H1 (cell line): ENCODE measurements around the gene NPBWR2. TPM values are rescaled to one million over a fixed set of nuclear protein-coding genes. Genes with fewer than 3 reads are reported as not detected.

Experiments
- CTCF ChIA-PET: fragments of 300-600 bp; sonication (Branson Sonifier 250); formaldehyde crosslinking; loops from one replicate; lab custom pipeline; 2021; ENCODE audit not compliant: partially characterized antibody; lab: Charles Lee
- POLR2A ChIA-PET: fragments of 300-600 bp; sonication (Branson Sonifier 250); formaldehyde crosslinking; loops from one replicate; lab custom pipeline; 2021; ENCODE audit warnings: inconsistent platforms; ENCODE audit not compliant: partially characterized antibody; lab: Charles Lee
- DNase-seq, 2 experiments: peaks; one replicate each; pipeline versions ENCODE4 v3.0.0 to v3.0.0-alpha.2; 2010 to 2022; ENCODE audit warnings: low spot score in 2 of 2, low read depth in 1 of 2, mixed read lengths in 1 of 2
- FAIRE-seq: peaks from 2 replicates; lab custom pipeline; 2011; peaks lifted over from hg19 to GRCh38; lab: Jason Lieb, UNC
- H2AFZ ChIP-seq: 2 replicates; pipeline ENCODE4 v1.8.1; 2012; ENCODE audit warnings: low read length, inconsistent platforms
- H2AK5ac ChIP-seq: 2 replicates; pipeline ENCODE4 v1.6.1; 2013; ENCODE audit warnings: low read depth, low read length
- H2BK120ac ChIP-seq: replicated peaks from 2 replicates; pipeline ENCODE3; 2013; ENCODE audit warnings: low read depth, low read length, inconsistent platforms
- H2BK12ac ChIP-seq: 2 replicates; pipeline ENCODE4 v1.6.1; 2013; ENCODE audit warnings: low read depth, low read length
- H2BK15ac ChIP-seq: 2 replicates; pipeline ENCODE4 v1.6.1; 2013; ENCODE audit warnings: low read length
- H2BK20ac ChIP-seq: 2 replicates; pipeline ENCODE4 v1.6.1; 2013; ENCODE audit warnings: low read length
- H2BK5ac ChIP-seq: 2 replicates; pipeline ENCODE4 v1.6.1; 2013; ENCODE audit warnings: low read depth, low read length
- H3K14ac ChIP-seq: 2 replicates; pipeline ENCODE4 v1.6.1; 2013; ENCODE audit warnings: inconsistent platforms; ENCODE audit not compliant: insufficient read length
- H3K18ac ChIP-seq: 2 replicates; pipeline ENCODE4 v1.6.1; 2013; ENCODE audit warnings: low read length; ENCODE audit errors: extremely low read depth
- H3K23ac ChIP-seq: 2 replicates; pipeline ENCODE4 v1.6.1; 2013; ENCODE audit warnings: inconsistent platforms; ENCODE audit not compliant: insufficient read length
- H3K23me2 ChIP-seq: 2 replicates; pipeline ENCODE4 v1.6.1; 2013; ENCODE audit warnings: low read depth, low read length
- H3K27ac ChIP-seq: 2 replicates; pipeline ENCODE4 v1.6.1; 2011; ENCODE audit warnings: low read depth, low read length, inconsistent platforms
- H3K27me3 ChIP-seq, 4 experiments: replicated peaks in 1 of 4; 1 replicate in 1 of 4; 2 replicates in 3 of 4; pipeline versions ENCODE4 v1.6.1 to v1.8.1; 2011 to 2013; ENCODE audit warnings: low read length in 3 of 4, mild to moderate bottlenecking in 3 of 4, inconsistent platforms in 2 of 4, mixed read lengths in 2 of 4, moderate library complexity in 1 of 4; ENCODE audit not compliant: control insufficient read depth in 3 of 4, insufficient read depth in 3 of 4; ENCODE audit errors: extremely low read depth in 1 of 4
- H3K36me3 ChIP-seq, 4 experiments: 2 replicates each; pipeline versions ENCODE4 v1.6.1 to v1.8.1; 2011 to 2013; ENCODE audit warnings: mild to moderate bottlenecking in 4 of 4, low read length in 3 of 4, moderate library complexity in 2 of 4, control low read depth in 1 of 4, inconsistent platforms in 1 of 4; ENCODE audit not compliant: insufficient read depth in 4 of 4, control insufficient read depth in 2 of 4
- H3K4ac ChIP-seq: replicated peaks from 2 replicates; pipeline ENCODE3; 2013; ENCODE audit warnings: low read length, low read depth, mixed read lengths, inconsistent platforms; ENCODE audit not compliant: insufficient read length
- H3K4me1 ChIP-seq, 4 experiments: replicated peaks in 1 of 4; 1 replicate in 1 of 4; 2 replicates in 3 of 4; pipeline versions ENCODE4 v1.6.1 to v1.8.1; 2011 to 2013; ENCODE audit warnings: low read length in 3 of 4, inconsistent platforms in 2 of 4, mixed read lengths in 1 of 4; ENCODE audit not compliant: insufficient read depth in 4 of 4, control insufficient read depth in 3 of 4
- H3K4me2 ChIP-seq, 2 experiments: 2 replicates each; pipeline versions ENCODE4 v1.6.1 to v1.8.1; 2011 to 2013; ENCODE audit warnings: low read depth in 2 of 2, low read length in 2 of 2, control low read depth in 1 of 2, inconsistent platforms in 1 of 2, mild to moderate bottlenecking in 1 of 2; ENCODE audit not compliant: insufficient read depth in 1 of 2
- H3K4me3 ChIP-seq, 4 experiments: fragments of 200-600, 300-600 bp in 1 of 4; sonication (generic), shearing (Covaris generic), sonication (Bioruptor Twin) in 1 of 4; 2 replicates each; pipeline versions ENCODE4 v1.5.1 to v1.8.1; 2011 to 2016; ENCODE audit warnings: low read length in 4 of 4, low read depth in 3 of 4, control low read depth in 2 of 4, inconsistent platforms in 2 of 4, mild to moderate bottlenecking in 2 of 4, mixed read lengths in 1 of 4, moderate library complexity in 1 of 4; ENCODE audit not compliant: insufficient read depth in 2 of 4; ENCODE audit errors: extremely low read depth in 1 of 4
- H3K56ac ChIP-seq: replicated peaks from 2 replicates; pipeline ENCODE3; 2013; ENCODE audit warnings: low read depth, mild to moderate bottlenecking, mixed read lengths, low read length, inconsistent platforms; ENCODE audit not compliant: insufficient read length
- H3K79me1 ChIP-seq: 2 replicates; pipeline ENCODE4 v1.6.1; 2013; ENCODE audit warnings: low read depth, low read length, control low read depth
- H3K79me2 ChIP-seq, 2 experiments: 2 replicates each; pipeline versions ENCODE4 v1.6.1 to v1.8.1; 2012 to 2013; ENCODE audit warnings: low read length in 2 of 2, mild to moderate bottlenecking in 2 of 2, inconsistent platforms in 1 of 2; ENCODE audit not compliant: insufficient read depth in 2 of 2, control insufficient read depth in 1 of 2
- H3K9ac ChIP-seq, 4 experiments: replicated peaks in 1 of 4; 1 replicate in 1 of 4; 2 replicates in 3 of 4; pipeline versions ENCODE4 v1.6.1 to v1.8.1; 2011 to 2013; ENCODE audit warnings: low read depth in 3 of 4, low read length in 3 of 4, control low read depth in 2 of 4, mild to moderate bottlenecking in 2 of 4, moderate library complexity in 2 of 4, inconsistent platforms in 1 of 4; ENCODE audit errors: extremely low read depth in 1 of 4
- H3K9me3 ChIP-seq, 2 experiments: 2 replicates each; pipeline versions ENCODE4 v1.6.1 to v1.8.1; 2012 to 2013; ENCODE audit warnings: mild to moderate bottlenecking in 2 of 2, moderate library complexity in 2 of 2, control low read depth in 1 of 2, inconsistent platforms in 1 of 2, low read depth in 1 of 2, low read length in 1 of 2, mixed read lengths in 1 of 2; ENCODE audit not compliant: insufficient read depth in 2 of 2
- H4K20me1 ChIP-seq, 2 experiments: replicated peaks in 1 of 2; 2 replicates each; pipeline versions ENCODE3 to v1.8.1; 2011 to 2013; ENCODE audit warnings: inconsistent platforms in 2 of 2, low read length in 2 of 2, mild to moderate bottlenecking in 1 of 2; ENCODE audit not compliant: insufficient read depth in 2 of 2, control insufficient read depth in 1 of 2
- H4K5ac ChIP-seq: 2 replicates; pipeline ENCODE4 v1.6.1; 2013; ENCODE audit warnings: low read length, low read depth, mixed read lengths, inconsistent platforms; ENCODE audit not compliant: insufficient read length
- H4K8ac ChIP-seq: 2 replicates; pipeline ENCODE4 v1.8.0; 2013; ENCODE audit warnings: mild to moderate bottlenecking, moderate library complexity, low read length, inconsistent platforms; ENCODE audit not compliant: insufficient read depth; ENCODE audit errors: extremely low read depth
- H4K91ac ChIP-seq: replicated peaks from 2 replicates; pipeline ENCODE3; 2013; ENCODE audit warnings: low read length, mixed read lengths, inconsistent platforms; ENCODE audit not compliant: insufficient read length
- ATF2 ChIP-seq: IDR thresholded peaks from 2 replicates; pipeline ENCODE4 v1.6.1; 2012; ENCODE audit warnings: low read length, inconsistent platforms
- POU5F1 ChIP-seq: IDR thresholded peaks from 2 replicates; pipeline ENCODE4 v1.6.1; 2011; ENCODE audit warnings: low read depth, mild to moderate bottlenecking, low read length, moderate library complexity
- RXRA ChIP-seq: IDR thresholded peaks from 2 replicates; pipeline ENCODE4 v1.6.1; 2011; ENCODE audit warnings: low read depth, mild to moderate bottlenecking, low read length, moderate library complexity; ENCODE audit not compliant: insufficient read depth
- SIN3A ChIP-seq, 2 experiments: IDR thresholded peaks in 1 of 2; conservative IDR thresholded peaks in 1 of 2; 2 replicates each; pipeline ENCODE4 v1.6.1; 2011 to 2012; ENCODE audit warnings: low read length in 2 of 2, improper control_type of control experiment in 1 of 2, low read depth in 1 of 2, mild to moderate bottlenecking in 1 of 2
- SIX5 ChIP-seq: IDR thresholded peaks from 2 replicates; pipeline ENCODE4 v1.6.1; 2011; ENCODE audit warnings: mild to moderate bottlenecking, low read depth, low read length
- SP2 ChIP-seq: IDR thresholded peaks from 2 replicates; pipeline ENCODE4 v1.6.1; 2012; ENCODE audit warnings: mild to moderate bottlenecking, low read length, inconsistent platforms
- SUZ12 ChIP-seq: fragments of 200-600 bp; sonication (generic); IDR thresholded peaks from 2 replicates; pipeline ENCODE4 v1.6.1; 2012; ENCODE audit warnings: mild to moderate bottlenecking, inconsistent platforms, low read length, moderate library complexity, mixed read lengths
- ZNF274 ChIP-seq: IDR thresholded peaks from 2 replicates; pipeline ENCODE4 v1.7.0; 2012; ENCODE audit warnings: low read length, borderline replicate concordance; ENCODE audit errors: extremely low read depth
- WGBS, 2 experiments: shearing (Covaris generic) in 1 of 2; methylation state at CpG; one replicate each; pipeline versions ENCODE4 v1.1.6 to v1.1.7; 2013 to 2015; ENCODE audit warnings: low lambda C conversion rate in 2 of 2, mixed read lengths in 2 of 2, inconsistent platforms in 1 of 2, low coverage in 1 of 2, missing lambda C conversion rate in 1 of 2; ENCODE audit not compliant: insufficient replicate concordance in 2 of 2, insufficient coverage in 1 of 2, insufficient read length in 1 of 2; ENCODE audit errors: extremely low coverage in 1 of 2, missing lambda C conversion rate in 1 of 2; 5-methylcytosine and 5-hydroxymethylcytosine counted together
- polyA plus RNA-seq, 7 experiments: library from polyadenylated mRNA; depleted of rRNA in 3 of 7; stranded (reverse) in 5 of 7; unstranded in 2 of 7; fragments of >200 nt in 5 of 7; fragments of 200-250 nt in 2 of 7; gene quantifications; 1 replicate in 5 of 7; 2 replicates in 1 of 7; 4 replicates in 1 of 7; pipeline versions ENCODE4 v1.2.1 to v1.2.3, GENCODE V29; 2011 to 2013; ENCODE audit warnings: missing spikeins in 2 of 7, mixed read lengths in 2 of 7
- total RNA-seq: library from RNA; stranded (reverse); fragmentation: NEBNext Ultra II Directional; extraction: Animal tissue kit (Norgen Biotek cat#: 25700); gene quantifications from 2 replicates; pipeline ENCODE4 v1.2.1, GENCODE V29; 2021
- TF ChIP-seq, protein P1 (sequence below), 3 experiments: IDR thresholded peaks; 1 replicate in 2 of 3; 2 replicates in 1 of 3; pipeline versions ENCODE4 v1.5.1 to v1.6.1; 2011; ENCODE audit warnings: low read length in 3 of 3, mild to moderate bottlenecking in 3 of 3, inconsistent platforms in 2 of 3, low read depth in 1 of 3, moderate library complexity in 1 of 3; ENCODE audit not compliant: insufficient read depth in 1 of 3; ENCODE audit errors: control extremely low read depth in 1 of 3

Gene NPBWR2
- total and polyA plus RNA-seq, 2 of the 8 experiments (the other 6 are each of a cell fraction or from before 2014, with no cell fraction given) = not detected

GRCh38 chr20:64149141-64149540 lies 41.8 kb upstream of the NPBWR2 start:
- H3K23ac ChIP-seq = no peak overlapping the region
- FAIRE-seq = no peak
- no peak for DNase-seq
- H2AK5ac ChIP-seq = no peak overlapping the region
- no peaks in the 10 kb centered on the region for H3K27me3 ChIP-seq
- no peak overlapping the region for H4K91ac ChIP-seq
- H3K36me3 ChIP-seq = no peaks in the 10 kb centered on the region; a peak in 1 of 8 replicates
- H3K79me2 ChIP-seq = no peaks in the 10 kb centered on the region
- H2BK120ac ChIP-seq = no peak overlapping the region
- H4K8ac ChIP-seq = no peak overlapping the region
- H2BK20ac ChIP-seq = no peak overlapping the region
- CTCF ChIA-PET = interaction anchor here (1.1 kb wide), 1 partner anchor 65 kb away, joined by 4 read pairs; the partner anchor contains the start of gene LKAAEAR1
- peaks cover 18 to 19% of the 10 kb centered on the region in 2 experiments for H3K9me3 ChIP-seq
- no peak overlapping the region for H2BK15ac ChIP-seq
- H2BK5ac ChIP-seq = no peak overlapping the region
- H3K79me1 ChIP-seq = no peaks in the 10 kb centered on the region
- no peak overlapping the region for H4K5ac ChIP-seq
- no peak overlapping the region for H3K4ac ChIP-seq
- H4K20me1 ChIP-seq = peaks cover 0 to 8% of the 10 kb centered on the region in 2 experiments
- peaks cover 0 to 17% (median 9%) of the 10 kb centered on the region in 4 experiments; a peak in 5 of 7 replicates for H3K4me1 ChIP-seq
- no peak overlapping the region for H2AFZ ChIP-seq
- H3K23me2 ChIP-seq = peaks cover 7% of the 10 kb centered on the region; the same call in 1 of the 2 replicates
- H3K56ac ChIP-seq = no peak overlapping the region
- 91% methylated on average over 7 of the region's 7 CpGs; no CpG with 5 or more reads in 1 of the 2 experiments for WGBS, 2 experiments
- H3K4me2 ChIP-seq = no peak overlapping the region
- H3K14ac ChIP-seq = no peak overlapping the region
- H2BK12ac ChIP-seq = no peak overlapping the region
- H3K4me3 ChIP-seq = no peak overlapping the region
- no peak overlapping the region for H3K9ac ChIP-seq
- H3K27ac ChIP-seq = no peak overlapping the region
- no peak overlapping the region for H3K18ac ChIP-seq
- POLR2A ChIA-PET = no interaction called here
- no peak for TF ChIP-seq ATF2
- TF ChIP-seq POU5F1 = no peak
- no peak for TF ChIP-seq ZNF274
- no peak for TF ChIP-seq SIN3A (conservative IDR thresholded peaks at IDR 0.05 in 1 of 2, IDR thresholded peaks at IDR 0.05 in 1 of 2; ENCODE audit: low read depth in 1 of 2, low read length in 2 of 2)
- TF ChIP-seq SUZ12 = no peak
- TF ChIP-seq, protein P1, sequence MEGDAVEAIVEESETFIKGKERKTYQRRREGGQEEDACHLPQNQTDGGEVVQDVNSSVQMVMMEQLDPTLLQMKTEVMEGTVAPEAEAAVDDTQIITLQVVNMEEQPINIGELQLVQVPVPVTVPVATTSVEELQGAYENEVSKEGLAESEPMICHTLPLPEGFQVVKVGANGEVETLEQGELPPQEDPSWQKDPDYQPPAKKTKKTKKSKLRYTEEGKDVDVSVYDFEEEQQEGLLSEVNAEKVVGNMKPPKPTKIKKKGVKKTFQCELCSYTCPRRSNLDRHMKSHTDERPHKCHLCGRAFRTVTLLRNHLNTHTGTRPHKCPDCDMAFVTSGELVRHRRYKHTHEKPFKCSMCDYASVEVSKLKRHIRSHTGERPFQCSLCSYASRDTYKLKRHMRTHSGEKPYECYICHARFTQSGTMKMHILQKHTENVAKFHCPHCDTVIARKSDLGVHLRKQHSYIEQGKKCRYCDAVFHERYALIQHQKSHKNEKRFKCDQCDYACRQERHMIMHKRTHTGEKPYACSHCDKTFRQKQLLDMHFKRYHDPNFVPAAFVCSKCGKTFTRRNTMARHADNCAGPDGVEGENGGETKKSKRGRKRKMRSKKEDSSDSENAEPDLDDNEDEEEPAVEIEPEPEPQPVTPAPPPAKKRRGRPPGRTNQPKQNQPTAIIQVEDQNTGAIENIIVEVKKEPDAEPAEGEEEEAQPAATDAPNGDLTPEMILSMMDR (IDR thresholded peaks at IDR 0.05; ENCODE audit: control extremely low read depth in 1 of 3, insufficient read depth in 1 of 3, low read depth in 1 of 3, low read length in 3 of 3) = no peak
- TF ChIP-seq SIX5 = no peak
- TF ChIP-seq SP2 = no peak
- TF ChIP-seq RXRA = no peak
